K562 (cell line): Measurements from ENCODE around the gene LAMP1. TPM values are rescaled to one million over a fixed set of nuclear protein-coding genes. Genes with fewer than 3 reads are reported as not detected.

Source experiments
- ATF7 ChIP-seq: fragments of 450-650 bp; IDR thresholded peaks from 2 replicates; pipeline ENCODE4 v1.7.1; 2014; ENCODE audit warnings: mild to moderate bottlenecking, moderate library complexity
- ELF4 ChIP-seq: fragments of 450-650 bp; formaldehyde crosslinking; IDR thresholded peaks from 2 replicates; pipeline ENCODE4 v1.4.0; 2022; ENCODE audit warnings: missing genetic modification characterization
- HDAC6 ChIP-seq: IDR thresholded peaks from 2 replicates; pipeline ENCODE4 v1.6.1; 2012; ENCODE audit warnings: low read depth, mild to moderate bottlenecking, control low read depth, inconsistent platforms, low read length, moderate library complexity
- KHSRP ChIP-seq: fragments of 450-650 bp; IDR thresholded peaks from 2 replicates; pipeline ENCODE4 v1.6.1; 2017
- NFATC3 ChIP-seq: fragments of 450-650 bp; IDR thresholded peaks from 2 replicates; pipeline ENCODE4 v1.6.1; 2017; ENCODE audit warnings: mild to moderate bottlenecking
- TEAD2 ChIP-seq: fragments of 450-650 bp; IDR thresholded peaks from 2 replicates; pipeline ENCODE4 v1.6.1; 2016; ENCODE audit warnings: missing genetic modification characterization, control low read depth, missing compliant biosample characterization
- TOE1 ChIP-seq, 2 experiments: fragments of 450-650 bp in 1 of 2; sonication (generic) in 1 of 2; formaldehyde crosslinking in 1 of 2; IDR thresholded peaks; 2 replicates each; pipeline versions ENCODE4 v1.7.1 to v1.8.0; 2016 to 2022; ENCODE audit warnings: borderline replicate concordance in 2 of 2, mild to moderate bottlenecking in 2 of 2, antibody characterized with exemption in 1 of 2, inconsistent platforms in 1 of 2, low read depth in 1 of 2, missing genetic modification reagents in 1 of 2, moderate library complexity in 1 of 2
- YY1 ChIP-seq, 3 experiments: IDR thresholded peaks; 2 replicates each; pipeline ENCODE4 v1.6.1; 2011; ENCODE audit warnings: low read length in 2 of 3, mild to moderate bottlenecking in 2 of 3, moderate library complexity in 2 of 3, borderline replicate concordance in 1 of 3, control low read depth in 1 of 3, low read depth in 1 of 3; ENCODE audit not compliant: insufficient read depth in 3 of 3, insufficient replicate concordance in 2 of 3, control insufficient read depth in 1 of 3, insufficient read length in 1 of 3; ENCODE audit errors: extremely low read depth in 1 of 3
- ZFPM2 ChIP-seq: fragments of 250-450 bp; sonication (Bioruptor Pico); IDR thresholded peaks from 2 replicates; pipeline ENCODE4 v1.5.1; 2022; ENCODE audit warnings: mild to moderate bottlenecking
- ZNF134 ChIP-seq: fragments of 250-450 bp; sonication (Bioruptor Pico); conservative IDR thresholded peaks from 2 replicates; pipeline ENCODE4 v1.4.0; 2020
- ZNF253 ChIP-seq: fragments of 250-450 bp; sonication (Bioruptor Pico); conservative IDR thresholded peaks from 2 replicates; pipeline ENCODE4 v1.6.1; 2021; ENCODE audit warnings: mild to moderate bottlenecking
- ZNF354B ChIP-seq: fragments of 250-450 bp; sonication (Bioruptor Pico); IDR thresholded peaks from 2 replicates; pipeline ENCODE4 v1.4.0; 2020
- ZNF668 ChIP-seq: fragments of 250-450 bp; sonication (Bioruptor Pico); IDR thresholded peaks from 2 replicates; pipeline ENCODE4 v1.8.0; 2022; ENCODE audit warnings: mild to moderate bottlenecking, inconsistent platforms
- ZNF76 ChIP-seq: fragments of 250-450 bp; sonication (Bioruptor Pico); IDR thresholded peaks from 2 replicates; pipeline ENCODE4 v1.4.0; 2020; ENCODE audit warnings: mild to moderate bottlenecking, moderate library complexity, borderline replicate concordance
- polyA plus RNA-seq, 8 experiments: library from polyadenylated mRNA; depleted of rRNA in 4 of 8; stranded (reverse) in 5 of 8; unstranded in 3 of 8; fragments of >200 nt; fragmentation: Nextera tagmentation in 2 of 8; fragmentation: Illumina TruSeq in 1 of 8; extraction: Ambion mirVana in 2 of 8; extraction: Trizol in 1 of 8; gene quantifications; 2 replicates each; pipeline versions ENCODE4 v1.2.1 to v1.2.3, GENCODE V29; 2011 to 2014; ENCODE audit warnings: inconsistent platforms in 1 of 8, missing spikeins in 1 of 8
- total RNA-seq, 7 experiments: library from RNA; depleted of rRNA in 6 of 7; stranded (reverse); fragments of >200 nt in 6 of 7; fragmentation: Illumina TruSeq in 2 of 7; extraction: Trizol in 2 of 7; gene quantifications; 2 replicates each; pipeline versions ENCODE4 v1.2.1 to v1.2.3, GENCODE V29; 2011 to 2021; ENCODE audit warnings: low replicate concordance in 1 of 7
- TF ChIP-seq, protein P1 (sequence below): fragments of 200-800 bp; sonication (Bioruptor generic); IDR thresholded peaks from 2 replicates; pipeline ENCODE4 v1.6.1; 2017; ENCODE audit warnings: missing genetic modification characterization, missing compliant biosample characterization
- TF ChIP-seq, protein P2 (sequence below): fragments of 250-450 bp; sonication (Bioruptor Pico); IDR thresholded peaks from 2 replicates; pipeline ENCODE4 v1.4.0; 2020
- TF ChIP-seq, protein P3 (sequence below): sonication (generic); formaldehyde crosslinking; IDR thresholded peaks from 2 replicates; pipeline ENCODE4 v1.8.0; 2022; ENCODE audit warnings: mild to moderate bottlenecking, missing genetic modification reagents
- TF ChIP-seq, protein P4 (sequence below): conservative IDR thresholded peaks from 2 replicates; pipeline ENCODE4 v1.6.1; 2011; ENCODE audit warnings: low read depth, mild to moderate bottlenecking, low read length; ENCODE audit not compliant: control insufficient read depth
- TF ChIP-seq, protein P5 (sequence below): fragments of 250-450 bp; sonication (Bioruptor Pico); IDR thresholded peaks from 2 replicates; pipeline ENCODE4 v1.8.0; 2021; ENCODE audit warnings: borderline replicate concordance, mild to moderate bottlenecking, moderate library complexity; ENCODE audit not compliant: poor library complexity, severe bottlenecking

LAMP1 gene
- total and polyA plus RNA-seq, 9 of the 15 experiments (the other 6 are each of a cell fraction or from before 2014, with no cell fraction given) = 2.2 to 70.1 (median 30.5) TPM

DNA sequence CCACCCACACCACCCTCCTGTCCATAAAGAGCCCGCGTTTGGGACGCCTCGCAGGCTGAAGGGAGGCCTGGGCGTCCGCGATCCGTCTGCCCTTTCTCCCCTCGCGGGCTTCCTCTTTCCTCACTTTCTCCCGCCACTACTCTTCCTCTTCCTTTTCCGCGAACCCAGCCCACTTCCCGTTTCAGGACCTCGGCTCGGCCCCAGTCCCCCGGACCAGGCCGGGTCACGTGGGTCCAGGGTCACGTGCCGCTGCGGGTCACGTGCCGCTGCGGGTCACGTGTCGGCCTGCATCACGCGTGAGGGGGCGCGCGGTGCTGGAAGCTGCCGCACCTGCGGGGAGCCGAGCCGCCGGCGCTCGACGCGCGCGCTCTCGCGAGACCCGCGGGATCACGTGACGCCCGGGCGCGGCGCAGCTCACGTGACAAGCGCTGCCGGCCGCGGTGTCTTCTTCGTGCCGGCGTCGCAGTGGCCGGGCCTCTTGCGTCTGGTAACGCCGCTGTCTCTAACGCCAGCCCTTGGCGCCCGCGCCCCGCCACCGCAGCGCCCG lies at the start of gene LAMP1 (continued):
- TF ChIP-seq, protein P1, sequence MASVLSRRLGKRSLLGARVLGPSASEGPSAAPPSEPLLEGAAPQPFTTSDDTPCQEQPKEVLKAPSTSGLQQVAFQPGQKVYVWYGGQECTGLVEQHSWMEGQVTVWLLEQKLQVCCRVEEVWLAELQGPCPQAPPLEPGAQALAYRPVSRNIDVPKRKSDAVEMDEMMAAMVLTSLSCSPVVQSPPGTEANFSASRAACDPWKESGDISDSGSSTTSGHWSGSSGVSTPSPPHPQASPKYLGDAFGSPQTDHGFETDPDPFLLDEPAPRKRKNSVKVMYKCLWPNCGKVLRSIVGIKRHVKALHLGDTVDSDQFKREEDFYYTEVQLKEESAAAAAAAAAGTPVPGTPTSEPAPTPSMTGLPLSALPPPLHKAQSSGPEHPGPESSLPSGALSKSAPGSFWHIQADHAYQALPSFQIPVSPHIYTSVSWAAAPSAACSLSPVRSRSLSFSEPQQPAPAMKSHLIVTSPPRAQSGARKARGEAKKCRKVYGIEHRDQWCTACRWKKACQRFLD (CRISPR knock-in tag) = peak; percentile 94
- TF ChIP-seq, protein P2, sequence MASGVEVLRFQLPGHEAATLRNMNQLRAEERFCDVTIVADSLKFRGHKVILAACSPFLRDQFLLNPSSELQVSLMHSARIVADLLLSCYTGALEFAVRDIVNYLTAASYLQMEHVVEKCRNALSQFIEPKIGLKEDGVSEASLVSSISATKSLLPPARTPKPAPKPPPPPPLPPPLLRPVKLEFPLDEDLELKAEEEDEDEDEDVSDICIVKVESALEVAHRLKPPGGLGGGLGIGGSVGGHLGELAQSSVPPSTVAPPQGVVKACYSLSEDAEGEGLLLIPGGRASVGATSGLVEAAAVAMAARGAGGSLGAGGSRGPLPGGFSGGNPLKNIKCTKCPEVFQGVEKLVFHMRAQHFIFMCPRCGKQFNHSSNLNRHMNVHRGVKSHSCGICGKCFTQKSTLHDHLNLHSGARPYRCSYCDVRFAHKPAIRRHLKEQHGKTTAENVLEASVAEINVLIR (CRISPR knock-in tag) = peak; percentile 68
- TF ChIP-seq, protein P3, sequence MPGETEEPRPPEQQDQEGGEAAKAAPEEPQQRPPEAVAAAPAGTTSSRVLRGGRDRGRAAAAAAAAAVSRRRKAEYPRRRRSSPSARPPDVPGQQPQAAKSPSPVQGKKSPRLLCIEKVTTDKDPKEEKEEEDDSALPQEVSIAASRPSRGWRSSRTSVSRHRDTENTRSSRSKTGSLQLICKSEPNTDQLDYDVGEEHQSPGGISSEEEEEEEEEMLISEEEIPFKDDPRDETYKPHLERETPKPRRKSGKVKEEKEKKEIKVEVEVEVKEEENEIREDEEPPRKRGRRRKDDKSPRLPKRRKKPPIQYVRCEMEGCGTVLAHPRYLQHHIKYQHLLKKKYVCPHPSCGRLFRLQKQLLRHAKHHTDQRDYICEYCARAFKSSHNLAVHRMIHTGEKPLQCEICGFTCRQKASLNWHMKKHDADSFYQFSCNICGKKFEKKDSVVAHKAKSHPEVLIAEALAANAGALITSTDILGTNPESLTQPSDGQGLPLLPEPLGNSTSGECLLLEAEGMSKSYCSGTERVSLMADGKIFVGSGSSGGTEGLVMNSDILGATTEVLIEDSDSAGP (CRISPR knock-in tag) = no peak
- TF ChIP-seq KHSRP = no peak
- no peak for TF ChIP-seq ZFPM2 (CRISPR knock-in tag)
- TF ChIP-seq YY1 (IDR thresholded peaks at IDR 0.05; ENCODE audit: borderline replicate concordance in 1 of 3, control insufficient read depth in 1 of 3, extremely low read depth in 1 of 3, insufficient read depth in 3 of 3, insufficient read length in 1 of 3, insufficient replicate concordance in 2 of 3, low read depth in 1 of 3, low read length in 2 of 3) = peak in 2 of 3 experiments; percentile 36 to 45
- TF ChIP-seq ZNF134 = no peak
- TF ChIP-seq, protein P4, sequence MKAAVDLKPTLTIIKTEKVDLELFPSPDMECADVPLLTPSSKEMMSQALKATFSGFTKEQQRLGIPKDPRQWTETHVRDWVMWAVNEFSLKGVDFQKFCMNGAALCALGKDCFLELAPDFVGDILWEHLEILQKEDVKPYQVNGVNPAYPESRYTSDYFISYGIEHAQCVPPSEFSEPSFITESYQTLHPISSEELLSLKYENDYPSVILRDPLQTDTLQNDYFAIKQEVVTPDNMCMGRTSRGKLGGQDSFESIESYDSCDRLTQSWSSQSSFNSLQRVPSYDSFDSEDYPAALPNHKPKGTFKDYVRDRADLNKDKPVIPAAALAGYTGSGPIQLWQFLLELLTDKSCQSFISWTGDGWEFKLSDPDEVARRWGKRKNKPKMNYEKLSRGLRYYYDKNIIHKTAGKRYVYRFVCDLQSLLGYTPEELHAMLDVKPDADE = peak; percentile 82; the same call in 1 of the 2 replicates
- no peak for TF ChIP-seq TEAD2 (tag)
- TF ChIP-seq NFATC3 = peak; percentile 85; the same call in 1 of the 2 replicates
- no peak for TF ChIP-seq HDAC6
- peak; percentile 86 for TF ChIP-seq ATF7
- TF ChIP-seq ELF4 (CRISPR knock-in tag) = peak; percentile 78; the same call in 1 of the 2 replicates
- no peak for TF ChIP-seq ZNF253
- peak; percentile 40; the same call in 1 of the 2 replicates for TF ChIP-seq ZNF668 (CRISPR knock-in tag)
- TF ChIP-seq, protein P5, sequence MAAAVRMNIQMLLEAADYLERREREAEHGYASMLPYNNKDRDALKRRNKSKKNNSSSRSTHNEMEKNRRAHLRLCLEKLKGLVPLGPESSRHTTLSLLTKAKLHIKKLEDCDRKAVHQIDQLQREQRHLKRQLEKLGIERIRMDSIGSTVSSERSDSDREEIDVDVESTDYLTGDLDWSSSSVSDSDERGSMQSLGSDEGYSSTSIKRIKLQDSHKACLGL (CRISPR knock-in tag) = peak; percentile 62
- TF ChIP-seq TOE1 (IDR thresholded peaks at IDR 0.05; ENCODE audit: borderline replicate concordance) = peak; percentile 98
- 0 out of 2 replicates have a peak, but pooled peaks have one; percentile 64 for TF ChIP-seq TOE1 (CRISPR knock-in tag; IDR thresholded peaks at IDR 0.05; ENCODE audit: borderline replicate concordance, low read depth)
- TF ChIP-seq ZNF76 (CRISPR knock-in tag) = peak; percentile 65; the same call in 1 of the 2 replicates
- no peak for TF ChIP-seq ZNF354B (CRISPR knock-in tag)
